H1 (cell line): ENCODE data around the gene MAP3K6. TPM values are rescaled to one million over a fixed set of nuclear protein-coding genes. Genes with fewer than 3 reads are reported as not detected.

ENCODE experiments used
- MAFK ChIP-seq: IDR thresholded peaks from 2 replicates; pipeline ENCODE4 v1.6.1; 2012; ENCODE audit warnings: low read depth, mild to moderate bottlenecking, improper control_type of control experiment, low read length
- polyA plus RNA-seq, 7 experiments: library from polyadenylated mRNA; depleted of rRNA in 3 of 7; stranded (reverse) in 5 of 7; unstranded in 2 of 7; fragments of >200 nt in 5 of 7; fragments of 200-250 nt in 2 of 7; gene quantifications; 1 replicate in 5 of 7; 2 replicates in 1 of 7; 4 replicates in 1 of 7; pipeline versions ENCODE4 v1.2.1 to v1.2.3, GENCODE V29; 2011 to 2013; ENCODE audit warnings: missing spikeins in 2 of 7, mixed read lengths in 2 of 7
- total RNA-seq: library from RNA; stranded (reverse); fragmentation: NEBNext Ultra II Directional; extraction: Animal tissue kit (Norgen Biotek cat#: 25700); gene quantifications from 2 replicates; pipeline ENCODE4 v1.2.1, GENCODE V29; 2021
- TF ChIP-seq, protein P1 (sequence below), 3 experiments: IDR thresholded peaks; 1 replicate in 2 of 3; 2 replicates in 1 of 3; pipeline versions ENCODE4 v1.5.1 to v1.6.1; 2011; ENCODE audit warnings: low read length in 3 of 3, mild to moderate bottlenecking in 3 of 3, inconsistent platforms in 2 of 3, low read depth in 1 of 3, moderate library complexity in 1 of 3; ENCODE audit not compliant: insufficient read depth in 1 of 3; ENCODE audit errors: control extremely low read depth in 1 of 3

Gene MAP3K6
- total and polyA plus RNA-seq, 2 of the 8 experiments (the other 6 are each of a cell fraction or from before 2014, with no cell fraction given) = 7.4 to 7.6 TPM

DNA sequence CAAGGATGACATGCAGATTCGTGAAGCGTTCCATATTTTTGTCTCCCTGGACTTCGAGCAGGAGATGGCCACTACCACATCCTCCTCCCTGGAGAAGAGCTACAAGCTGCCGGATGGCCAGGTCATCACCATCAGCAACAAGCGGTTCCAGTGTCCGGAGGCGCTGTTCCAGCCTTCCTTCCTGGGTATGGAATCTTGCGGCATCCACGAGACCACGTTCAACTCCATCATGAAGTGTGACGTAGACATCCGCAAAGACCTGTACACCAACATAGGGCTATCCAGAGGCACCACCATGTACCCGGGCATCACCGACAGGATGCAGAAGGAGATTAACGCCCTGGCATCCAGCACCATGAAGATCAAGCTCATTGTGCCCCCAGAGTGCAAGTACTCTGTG is 41.5 kb downstream of the MAP3K6 start (continued):
- TF ChIP-seq, protein P1, sequence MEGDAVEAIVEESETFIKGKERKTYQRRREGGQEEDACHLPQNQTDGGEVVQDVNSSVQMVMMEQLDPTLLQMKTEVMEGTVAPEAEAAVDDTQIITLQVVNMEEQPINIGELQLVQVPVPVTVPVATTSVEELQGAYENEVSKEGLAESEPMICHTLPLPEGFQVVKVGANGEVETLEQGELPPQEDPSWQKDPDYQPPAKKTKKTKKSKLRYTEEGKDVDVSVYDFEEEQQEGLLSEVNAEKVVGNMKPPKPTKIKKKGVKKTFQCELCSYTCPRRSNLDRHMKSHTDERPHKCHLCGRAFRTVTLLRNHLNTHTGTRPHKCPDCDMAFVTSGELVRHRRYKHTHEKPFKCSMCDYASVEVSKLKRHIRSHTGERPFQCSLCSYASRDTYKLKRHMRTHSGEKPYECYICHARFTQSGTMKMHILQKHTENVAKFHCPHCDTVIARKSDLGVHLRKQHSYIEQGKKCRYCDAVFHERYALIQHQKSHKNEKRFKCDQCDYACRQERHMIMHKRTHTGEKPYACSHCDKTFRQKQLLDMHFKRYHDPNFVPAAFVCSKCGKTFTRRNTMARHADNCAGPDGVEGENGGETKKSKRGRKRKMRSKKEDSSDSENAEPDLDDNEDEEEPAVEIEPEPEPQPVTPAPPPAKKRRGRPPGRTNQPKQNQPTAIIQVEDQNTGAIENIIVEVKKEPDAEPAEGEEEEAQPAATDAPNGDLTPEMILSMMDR (IDR thresholded peaks at IDR 0.05; ENCODE audit: control extremely low read depth in 1 of 3, insufficient read depth in 1 of 3, low read depth in 1 of 3, low read length in 3 of 3) = no peak
- TF ChIP-seq MAFK = no peak
